ENCODE data around the gene ENTHD1.

ENTHD1 gene

DNA sequence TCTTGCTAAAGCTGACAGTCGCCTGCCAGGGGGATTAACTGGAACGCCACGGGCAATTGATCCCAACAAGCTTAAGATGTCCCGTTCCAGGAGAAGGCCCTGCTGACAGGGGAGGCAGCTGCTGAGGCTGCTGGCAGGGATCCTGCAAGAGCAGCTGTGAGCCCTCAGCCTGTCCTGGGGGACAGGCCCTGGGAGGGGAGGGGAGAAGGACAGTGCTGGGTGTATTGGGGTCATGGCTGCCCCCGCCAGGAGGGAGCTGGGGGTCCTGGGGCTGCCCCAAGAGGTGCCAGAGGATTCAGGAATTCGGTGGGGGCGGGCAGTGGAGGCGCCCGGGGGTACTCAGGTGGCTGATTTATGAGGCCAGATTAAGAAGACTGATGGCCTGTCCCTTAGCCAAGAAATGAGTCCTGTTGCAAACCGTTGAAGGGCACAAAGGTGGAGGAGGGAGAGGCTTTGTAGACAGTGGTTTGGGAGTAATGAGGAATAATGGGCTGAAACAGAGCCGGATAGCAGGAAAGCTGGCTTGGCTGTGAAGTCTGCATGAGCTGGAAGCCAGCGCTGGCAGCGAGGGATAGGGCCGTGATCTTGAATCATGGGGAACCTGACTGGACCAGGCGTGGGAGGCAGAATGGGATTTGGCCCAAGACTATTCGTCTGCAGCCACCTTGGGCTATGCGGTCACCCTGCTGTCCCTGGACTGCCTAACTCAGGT lies 189.5 kb downstream of the ENTHD1 start:
- TF ChIP-seq YY1 (IDR thresholded peaks at IDR 0.05; ENCODE audit: low read depth): no peak
- no peak for TF ChIP-seq RAD21 (IDR thresholded peaks at IDR 0.05; ENCODE audit: low read depth)
- TF ChIP-seq, protein P1, sequence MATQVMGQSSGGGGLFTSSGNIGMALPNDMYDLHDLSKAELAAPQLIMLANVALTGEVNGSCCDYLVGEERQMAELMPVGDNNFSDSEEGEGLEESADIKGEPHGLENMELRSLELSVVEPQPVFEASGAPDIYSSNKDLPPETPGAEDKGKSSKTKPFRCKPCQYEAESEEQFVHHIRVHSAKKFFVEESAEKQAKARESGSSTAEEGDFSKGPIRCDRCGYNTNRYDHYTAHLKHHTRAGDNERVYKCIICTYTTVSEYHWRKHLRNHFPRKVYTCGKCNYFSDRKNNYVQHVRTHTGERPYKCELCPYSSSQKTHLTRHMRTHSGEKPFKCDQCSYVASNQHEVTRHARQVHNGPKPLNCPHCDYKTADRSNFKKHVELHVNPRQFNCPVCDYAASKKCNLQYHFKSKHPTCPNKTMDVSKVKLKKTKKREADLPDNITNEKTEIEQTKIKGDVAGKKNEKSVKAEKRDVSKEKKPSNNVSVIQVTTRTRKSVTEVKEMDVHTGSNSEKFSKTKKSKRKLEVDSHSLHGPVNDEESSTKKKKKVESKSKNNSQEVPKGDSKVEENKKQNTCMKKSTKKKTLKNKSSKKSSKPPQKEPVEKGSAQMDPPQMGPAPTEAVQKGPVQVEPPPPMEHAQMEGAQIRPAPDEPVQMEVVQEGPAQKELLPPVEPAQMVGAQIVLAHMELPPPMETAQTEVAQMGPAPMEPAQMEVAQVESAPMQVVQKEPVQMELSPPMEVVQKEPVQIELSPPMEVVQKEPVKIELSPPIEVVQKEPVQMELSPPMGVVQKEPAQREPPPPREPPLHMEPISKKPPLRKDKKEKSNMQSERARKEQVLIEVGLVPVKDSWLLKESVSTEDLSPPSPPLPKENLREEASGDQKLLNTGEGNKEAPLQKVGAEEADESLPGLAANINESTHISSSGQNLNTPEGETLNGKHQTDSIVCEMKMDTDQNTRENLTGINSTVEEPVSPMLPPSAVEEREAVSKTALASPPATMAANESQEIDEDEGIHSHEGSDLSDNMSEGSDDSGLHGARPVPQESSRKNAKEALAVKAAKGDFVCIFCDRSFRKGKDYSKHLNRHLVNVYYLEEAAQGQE (IDR thresholded peaks at IDR 0.05; ENCODE audit: low read depth): no peak
- no peak for TF ChIP-seq MAX (IDR thresholded peaks at IDR 0.05)
- no peak for TF ChIP-seq ZBTB7A (IDR thresholded peaks at IDR 0.05; ENCODE audit: low read depth)
- TF ChIP-seq CEBPB (IDR thresholded peaks at IDR 0.05): no peak
- no peak for TF ChIP-seq TCF12 (IDR thresholded peaks at IDR 0.05; ENCODE audit: low read depth)
- no peak for TF ChIP-seq FOXM1 (IDR thresholded peaks at IDR 0.05; ENCODE audit: borderline replicate concordance, low read depth)
- TF ChIP-seq EGR1 (IDR thresholded peaks at IDR 0.05): no peak
- TF ChIP-seq TEAD4 (IDR thresholded peaks at IDR 0.05): no peak
- TF ChIP-seq TAF1 (IDR thresholded peaks at IDR 0.05; ENCODE audit: low read depth): no peak
- TF ChIP-seq CREB1 (IDR thresholded peaks at IDR 0.05; ENCODE audit: low read depth): no peak
- TF ChIP-seq EP300 (IDR thresholded peaks at IDR 0.05; ENCODE audit: borderline replicate concordance): no peak
- TF ChIP-seq NFIC (IDR thresholded peaks at IDR 0.05): no peak

GRCh38 chr22:39703091-39703490 lies 190.5 kb downstream of the ENTHD1 start:
- TF ChIP-seq TEAD4 (IDR thresholded peaks at IDR 0.05): no peak
- TF ChIP-seq TAF1 (IDR thresholded peaks at IDR 0.05; ENCODE audit: low read depth): no peak
- TF ChIP-seq CEBPB (IDR thresholded peaks at IDR 0.05): no peak
- TF ChIP-seq EP300 (IDR thresholded peaks at IDR 0.05; ENCODE audit: borderline replicate concordance): no peak
- TF ChIP-seq NFIC (IDR thresholded peaks at IDR 0.05): no peak
- no peak for TF ChIP-seq TCF12 (IDR thresholded peaks at IDR 0.05; ENCODE audit: low read depth)
- TF ChIP-seq YY1 (IDR thresholded peaks at IDR 0.05; ENCODE audit: low read depth): no peak
- TF ChIP-seq FOXM1 (IDR thresholded peaks at IDR 0.05; ENCODE audit: borderline replicate concordance, low read depth): no peak
- TF ChIP-seq, protein P2, sequence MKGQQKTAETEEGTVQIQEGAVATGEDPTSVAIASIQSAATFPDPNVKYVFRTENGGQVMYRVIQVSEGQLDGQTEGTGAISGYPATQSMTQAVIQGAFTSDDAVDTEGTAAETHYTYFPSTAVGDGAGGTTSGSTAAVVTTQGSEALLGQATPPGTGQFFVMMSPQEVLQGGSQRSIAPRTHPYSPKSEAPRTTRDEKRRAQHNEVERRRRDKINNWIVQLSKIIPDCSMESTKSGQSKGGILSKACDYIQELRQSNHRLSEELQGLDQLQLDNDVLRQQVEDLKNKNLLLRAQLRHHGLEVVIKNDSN (IDR thresholded peaks at IDR 0.05): no peak
- TF ChIP-seq RAD21 (IDR thresholded peaks at IDR 0.05; ENCODE audit: low read depth): no peak
- TF ChIP-seq MAX (IDR thresholded peaks at IDR 0.05): no peak
- TF ChIP-seq, protein P1 (IDR thresholded peaks at IDR 0.05; ENCODE audit: low read depth): no peak
- TF ChIP-seq ZBTB7A (IDR thresholded peaks at IDR 0.05; ENCODE audit: low read depth): no peak
- TF ChIP-seq CREB1 (IDR thresholded peaks at IDR 0.05; ENCODE audit: low read depth): no peak
- TF ChIP-seq EGR1 (IDR thresholded peaks at IDR 0.05): no peak

DNA sequence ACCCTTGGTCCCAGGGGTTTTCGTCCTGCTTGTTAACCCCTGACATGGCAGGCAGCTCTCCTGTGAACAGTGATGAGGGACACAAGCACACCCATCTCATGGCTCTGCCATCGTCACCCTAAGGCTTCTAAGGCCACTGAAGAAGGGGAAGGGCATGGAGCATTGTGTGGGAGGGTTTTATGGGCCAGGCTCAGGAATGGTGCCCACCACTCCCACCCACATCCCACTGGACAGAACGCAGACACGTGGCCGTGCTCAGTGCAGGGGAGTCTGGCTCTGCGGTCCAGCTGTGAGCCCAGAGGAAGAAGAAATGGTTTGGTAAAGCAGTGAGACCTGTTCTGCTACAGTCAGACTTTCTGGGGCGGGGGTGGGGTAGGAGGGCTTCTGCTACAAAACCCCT lies 193.0 kb downstream of the ENTHD1 start:
- TF ChIP-seq FOXM1 (IDR thresholded peaks at IDR 0.05; ENCODE audit: borderline replicate concordance, low read depth) (no peak), ZBTB7A (IDR thresholded peaks at IDR 0.05; ENCODE audit: low read depth) (no peak), CREB1 (IDR thresholded peaks at IDR 0.05; ENCODE audit: low read depth) (no peak), CEBPB (IDR thresholded peaks at IDR 0.05) (no peak), RAD21 (IDR thresholded peaks at IDR 0.05; ENCODE audit: low read depth) (no peak), TCF12 (IDR thresholded peaks at IDR 0.05; ENCODE audit: low read depth) (no peak), EGR1 (IDR thresholded peaks at IDR 0.05) (no peak)
- TF ChIP-seq, protein P1 (IDR thresholded peaks at IDR 0.05; ENCODE audit: low read depth): no peak
- TF ChIP-seq, protein P2 (IDR thresholded peaks at IDR 0.05): no peak
